Stimulated activated CD8-positive, alpha-beta memory T cell treated with anti-CD3 and anti-CD28 coated beads, Interleukin-4, amount 100 ng/mL, for 4 hours (primary cell): ENCODE measurements around the gene SH3D19.

Experiments
- DNase-seq, 2 donors: peaks; one replicate each; pipeline ENCODE4 v3.0.0-alpha.2; 2020; ENCODE audit warnings: low read depth in 2 of 2, low spot score in 1 of 2

The SH3D19 gene, protein sequence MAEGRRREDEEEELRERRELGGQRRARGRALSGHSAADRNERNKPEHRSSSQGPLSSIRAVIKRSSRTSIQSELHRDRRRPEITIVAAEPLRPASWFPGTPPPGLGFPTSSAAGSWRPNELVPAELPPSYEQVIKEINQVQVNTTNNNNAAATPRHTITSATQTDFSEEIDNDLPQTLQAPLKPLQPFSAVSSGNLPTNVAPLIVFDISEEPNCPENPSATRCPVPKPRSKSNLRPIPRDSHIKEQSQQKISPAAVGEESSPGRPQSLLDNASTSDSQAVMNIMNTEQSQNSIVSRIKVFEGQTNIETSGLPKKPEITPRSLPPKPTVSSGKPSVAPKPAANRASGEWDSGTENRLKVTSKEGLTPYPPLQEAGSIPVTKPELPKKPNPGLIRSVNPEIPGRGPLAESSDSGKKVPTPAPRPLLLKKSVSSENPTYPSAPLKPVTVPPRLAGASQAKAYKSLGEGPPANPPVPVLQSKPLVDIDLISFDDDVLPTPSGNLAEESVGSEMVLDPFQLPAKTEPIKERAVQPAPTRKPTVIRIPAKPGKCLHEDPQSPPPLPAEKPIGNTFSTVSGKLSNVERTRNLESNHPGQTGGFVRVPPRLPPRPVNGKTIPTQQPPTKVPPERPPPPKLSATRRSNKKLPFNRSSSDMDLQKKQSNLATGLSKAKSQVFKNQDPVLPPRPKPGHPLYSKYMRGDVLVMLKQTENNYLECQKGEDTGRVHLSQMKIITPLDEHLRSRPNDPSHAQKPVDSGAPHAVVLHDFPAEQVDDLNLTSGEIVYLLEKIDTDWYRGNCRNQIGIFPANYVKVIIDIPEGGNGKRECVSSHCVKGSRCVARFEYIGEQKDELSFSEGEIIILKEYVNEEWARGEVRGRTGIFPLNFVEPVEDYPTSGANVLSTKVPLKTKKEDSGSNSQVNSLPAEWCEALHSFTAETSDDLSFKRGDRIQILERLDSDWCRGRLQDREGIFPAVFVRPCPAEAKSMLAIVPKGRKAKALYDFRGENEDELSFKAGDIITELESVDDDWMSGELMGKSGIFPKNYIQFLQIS

DNA sequence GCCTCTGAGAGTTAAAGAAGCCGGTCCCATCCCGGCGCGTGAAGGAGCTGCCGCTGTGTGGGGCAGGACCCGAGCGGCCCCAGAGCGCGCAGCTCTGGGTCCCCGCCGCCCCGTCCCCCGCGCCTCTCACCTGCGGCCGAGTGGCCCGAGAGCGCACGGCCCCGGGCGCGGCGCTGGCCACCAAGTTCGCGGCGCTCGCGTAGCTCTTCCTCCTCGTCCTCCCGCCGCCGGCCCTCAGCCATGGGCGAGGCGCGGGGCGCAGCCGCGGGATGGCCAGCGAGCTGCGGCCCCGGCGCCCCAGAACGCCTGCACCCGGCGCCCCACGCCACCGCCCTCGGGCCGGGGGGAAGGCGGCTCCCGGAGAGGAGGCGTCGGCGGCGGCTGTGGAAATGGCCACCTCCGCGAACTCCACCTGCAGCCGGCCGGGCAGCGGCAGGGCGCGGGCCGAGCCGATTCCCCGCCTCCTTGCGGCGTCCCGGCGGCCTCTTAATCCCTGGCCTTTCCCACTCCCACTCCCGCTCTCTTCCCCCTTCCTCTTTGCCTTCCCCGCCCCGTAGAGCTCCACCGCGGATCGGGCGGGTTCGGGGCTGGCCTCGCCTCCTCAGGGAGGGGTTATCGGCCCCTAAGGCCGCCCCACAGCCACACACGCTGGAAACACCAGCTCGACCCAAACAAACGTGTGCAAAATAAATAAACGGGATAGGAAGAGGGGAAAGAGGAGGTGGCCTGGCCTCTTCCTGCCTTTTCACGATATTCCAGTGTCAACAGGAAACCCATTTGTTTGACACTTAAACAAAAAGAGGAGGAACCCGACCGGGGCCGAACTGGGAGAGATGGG lies at the start of gene SH3D19:
TSS of gene SH3D19 (minus strand) at position 495 of the 838 bp plus-strand sequence. CDS start at position 242, 253 bp downstream.
- no peak for DNase-seq

DNA sequence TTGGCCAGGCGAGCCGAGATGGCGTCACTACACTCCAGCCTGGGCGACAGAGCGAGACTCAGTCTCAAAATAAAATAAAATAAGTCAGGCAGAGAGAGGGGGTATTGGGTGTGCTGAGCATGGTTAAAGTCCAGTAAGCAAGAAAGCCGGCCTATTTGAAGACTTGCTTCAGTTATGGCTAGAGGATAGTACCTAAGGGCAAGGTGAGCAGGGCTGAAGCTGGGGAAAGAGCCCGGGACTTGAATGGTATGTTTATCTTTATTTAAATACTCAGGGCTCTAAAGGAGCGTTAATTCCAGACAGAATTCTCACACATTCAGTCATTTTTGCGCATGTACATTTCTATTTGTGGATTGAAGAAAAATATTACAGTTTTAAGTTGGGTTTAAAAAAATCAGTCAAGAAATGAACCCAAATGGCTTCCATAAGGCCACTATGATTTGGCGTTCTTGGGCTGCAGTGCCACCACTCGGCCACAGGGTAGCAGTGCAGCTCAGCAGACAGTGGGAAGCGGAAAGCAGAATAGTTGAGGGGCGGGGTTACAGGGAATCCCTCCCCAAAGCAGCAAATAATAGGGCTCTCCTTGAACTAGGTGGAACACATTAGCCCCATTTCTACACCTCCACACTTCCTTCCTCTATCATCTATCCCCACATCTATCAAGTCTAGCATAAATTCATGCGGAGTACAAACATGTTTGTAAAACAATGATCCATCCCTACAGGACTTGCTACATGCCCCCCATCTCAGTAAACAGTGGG lies 37.2 kb upstream of the SH3D19 start:
- DNase-seq, result peak; percentile 30 to 33

DNA sequence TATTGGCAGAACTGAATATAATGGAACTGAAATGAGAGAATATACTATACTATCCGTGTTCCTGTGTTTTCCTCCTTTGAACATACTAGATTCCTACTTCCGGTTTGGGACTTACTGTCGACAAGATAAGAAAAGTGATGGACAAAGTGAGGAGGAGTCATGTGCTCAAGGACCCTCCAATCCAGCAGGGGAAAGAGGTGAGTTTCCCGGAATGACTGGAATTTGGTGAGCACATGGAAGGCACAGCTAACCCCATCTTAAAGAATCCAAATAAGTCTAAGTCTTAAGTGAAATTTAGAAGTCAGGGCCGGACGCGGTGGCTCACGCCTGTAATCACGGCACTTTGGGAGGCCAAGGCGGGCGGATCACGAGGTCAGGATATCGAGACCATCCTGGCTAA lies 36.6 kb upstream of the SH3D19 start:
- no peak for DNase-seq

DNA sequence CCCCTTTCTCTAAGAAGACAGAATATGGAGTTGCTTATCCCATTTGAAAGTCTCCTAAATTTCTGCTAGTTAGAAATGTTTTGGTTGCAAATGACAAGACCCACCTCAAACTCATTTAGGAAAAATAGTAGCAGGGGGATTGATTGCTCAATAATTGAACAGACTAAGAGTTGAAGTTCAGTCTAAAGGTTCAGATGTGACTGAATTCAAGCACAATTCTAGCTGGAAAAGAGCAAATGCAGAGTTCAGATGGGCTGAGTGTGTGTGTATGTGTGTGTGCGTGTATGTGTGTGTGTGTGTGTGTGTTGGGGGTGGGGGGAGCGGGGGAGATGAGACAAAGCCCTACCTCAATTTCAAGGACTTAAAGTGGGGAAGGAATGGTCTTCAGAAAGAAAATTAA lies 35.7 kb upstream of the SH3D19 start:
- no peak for DNase-seq

DNA sequence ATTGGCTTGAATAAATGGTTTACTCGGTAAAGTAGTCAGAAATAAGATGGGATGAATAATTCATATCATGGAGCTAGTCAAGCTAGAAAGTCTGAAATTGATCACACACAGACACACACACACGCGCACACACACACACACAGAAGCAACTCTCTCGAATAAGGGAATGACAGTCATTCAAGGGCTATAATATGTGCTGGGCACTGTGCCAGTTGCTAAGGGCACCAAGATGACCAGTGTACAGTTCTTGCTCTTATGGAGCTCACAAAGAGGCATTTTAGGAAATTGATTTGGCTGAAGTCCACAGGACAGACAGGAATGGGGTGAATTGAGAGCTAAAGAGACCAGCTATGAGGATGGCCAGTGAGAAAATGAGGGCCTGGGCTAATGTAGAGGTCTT lies 34.2 kb upstream of the SH3D19 start:
- DNase-seq, result no peak

DNA sequence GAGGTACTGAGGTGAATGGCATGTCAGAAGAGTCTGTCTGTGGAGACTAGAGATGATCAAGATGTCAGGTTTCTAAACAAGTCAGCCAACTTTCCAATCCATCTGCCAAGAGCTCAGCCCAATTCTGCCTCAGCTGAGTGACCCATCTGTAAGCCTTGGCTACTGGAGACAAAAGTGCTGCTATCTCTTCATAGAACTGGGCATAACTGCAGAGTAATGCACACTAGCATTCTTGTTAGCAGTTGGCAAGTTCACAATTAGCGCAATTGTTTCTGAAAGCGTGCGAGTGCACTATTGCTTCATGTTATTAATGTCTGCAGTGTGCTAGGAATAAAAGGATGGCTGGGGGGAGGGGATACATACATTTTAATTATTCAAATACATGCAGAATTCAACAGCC lies 32.9 kb upstream of the SH3D19 start:
- DNase-seq, result no peak

DNA sequence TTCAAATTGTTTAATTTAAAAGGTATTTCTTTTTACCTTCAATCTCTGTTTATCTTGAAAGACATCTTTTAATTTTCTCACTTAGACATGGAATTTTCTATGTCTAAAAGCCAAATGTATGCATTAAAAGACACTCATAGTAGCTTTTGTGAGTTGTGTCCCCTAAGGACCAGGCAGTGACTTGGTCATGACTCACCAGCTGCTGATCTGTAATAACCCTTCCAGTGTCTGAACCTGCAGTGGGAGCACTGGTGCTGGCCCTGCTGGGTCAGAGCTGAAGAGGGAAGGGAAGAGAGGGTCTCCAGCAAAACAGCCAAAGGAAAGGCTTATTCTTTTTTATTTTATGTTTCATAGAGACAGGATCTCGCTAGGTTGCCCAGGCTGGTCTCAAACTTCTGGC lies 31.1 kb upstream of the SH3D19 start:
- DNase-seq, result no peak

DNA sequence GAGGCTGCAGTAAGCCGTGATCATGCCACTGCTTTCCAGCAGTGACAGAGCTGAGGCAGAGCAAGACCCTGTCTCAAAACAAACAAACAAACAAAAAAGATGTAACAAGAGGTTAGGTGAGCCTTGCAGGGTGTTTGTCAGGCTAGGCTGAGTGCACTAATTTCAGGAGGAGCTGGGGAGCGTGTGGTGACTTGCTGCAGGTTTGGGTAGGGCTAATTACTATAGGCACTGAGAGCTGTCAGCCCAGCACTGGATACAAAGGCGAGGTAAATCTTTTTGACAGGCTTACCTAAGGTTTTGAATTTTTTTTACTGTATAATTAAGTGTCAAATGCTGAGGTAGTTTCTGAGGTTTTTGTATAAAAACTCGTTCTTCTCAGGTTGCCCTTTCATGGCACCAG lies 29.8 kb upstream of the SH3D19 start:
- DNase-seq, result no peak

DNA sequence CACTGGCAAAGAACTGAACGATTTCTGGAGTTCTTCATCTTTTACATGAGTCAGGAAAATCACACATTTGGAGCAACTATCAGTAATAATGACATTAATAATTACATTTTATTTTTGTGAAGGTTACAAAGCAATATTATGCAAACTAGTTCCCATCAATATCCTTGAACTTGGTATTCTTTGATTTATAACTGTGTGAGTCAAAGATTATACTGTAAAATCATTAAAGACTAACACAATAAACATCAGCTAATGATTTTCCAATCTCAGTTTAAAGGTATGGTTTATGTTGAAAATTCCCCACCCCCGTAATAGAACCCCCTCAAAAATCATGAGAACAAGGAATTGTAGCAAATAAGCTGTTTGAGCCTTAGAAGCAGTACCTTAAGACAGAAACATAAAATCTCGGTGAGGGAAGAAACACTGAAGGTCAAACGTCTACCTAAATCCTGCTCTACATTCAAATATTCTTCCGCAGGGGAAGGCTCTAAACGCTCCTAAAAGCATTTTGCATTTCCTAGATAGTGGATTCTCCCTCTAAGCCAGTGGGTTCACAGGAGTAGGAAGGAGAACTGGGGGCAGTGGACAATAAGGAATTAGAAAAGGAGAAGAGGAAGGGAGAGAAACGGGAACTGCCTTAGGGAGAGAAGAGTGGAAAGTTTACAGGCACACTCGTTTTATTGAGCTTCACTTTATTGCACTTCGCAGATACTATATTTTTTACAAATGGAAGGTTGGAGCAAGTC lies 22.3 kb upstream of the SH3D19 start:
- DNase-seq, result no peak

DNA sequence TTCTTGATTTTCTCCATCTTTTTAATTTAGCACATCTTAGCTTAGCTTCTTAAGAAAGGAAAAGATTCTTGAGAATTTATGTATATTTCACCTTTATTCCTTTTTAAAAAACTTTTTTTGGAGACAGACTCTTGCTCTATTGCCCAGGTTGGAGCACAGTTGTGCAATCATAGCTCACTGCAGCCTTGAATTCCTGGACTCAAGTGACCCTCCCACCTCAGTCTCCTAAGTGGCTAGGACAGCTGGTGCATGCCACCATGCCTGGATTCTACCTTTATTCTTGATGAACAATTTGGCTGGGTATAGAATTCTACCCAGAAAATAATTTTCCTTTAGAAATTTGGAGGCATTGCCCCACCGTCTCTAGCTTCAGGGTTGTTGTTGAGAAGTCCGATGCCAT lies 19.5 kb upstream of the SH3D19 start:
- no peak for DNase-seq

DNA sequence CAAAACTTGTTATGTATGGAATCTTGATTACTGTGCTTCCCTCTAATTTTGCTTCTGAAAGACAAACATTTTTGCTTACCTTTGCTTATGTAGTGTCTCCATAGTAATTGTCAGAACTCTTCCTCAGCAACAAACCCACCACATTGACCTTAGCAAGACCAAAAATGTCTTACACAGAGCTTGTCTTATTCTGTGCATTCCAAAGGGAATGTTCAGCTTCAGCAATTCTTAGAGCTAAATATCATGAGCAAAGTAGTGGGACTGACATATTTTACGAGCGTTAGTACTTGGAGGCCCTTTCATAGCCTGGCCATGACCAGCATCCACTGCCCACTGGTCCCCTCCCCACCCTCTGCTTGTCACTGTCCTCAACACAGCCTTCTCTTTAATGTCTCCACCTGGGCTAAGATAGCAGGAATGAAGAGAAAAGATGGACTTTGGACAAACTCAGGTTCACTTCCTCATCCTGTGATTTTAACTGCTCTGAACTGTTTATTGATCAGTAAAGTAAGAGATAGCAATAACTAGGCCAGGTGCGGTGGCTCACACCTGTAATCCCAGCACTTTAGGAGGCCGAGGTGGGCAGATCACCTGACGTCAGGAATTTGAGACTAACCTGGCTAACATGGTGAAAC lies 15.5 kb upstream of the SH3D19 start:
- no peak for DNase-seq

DNA sequence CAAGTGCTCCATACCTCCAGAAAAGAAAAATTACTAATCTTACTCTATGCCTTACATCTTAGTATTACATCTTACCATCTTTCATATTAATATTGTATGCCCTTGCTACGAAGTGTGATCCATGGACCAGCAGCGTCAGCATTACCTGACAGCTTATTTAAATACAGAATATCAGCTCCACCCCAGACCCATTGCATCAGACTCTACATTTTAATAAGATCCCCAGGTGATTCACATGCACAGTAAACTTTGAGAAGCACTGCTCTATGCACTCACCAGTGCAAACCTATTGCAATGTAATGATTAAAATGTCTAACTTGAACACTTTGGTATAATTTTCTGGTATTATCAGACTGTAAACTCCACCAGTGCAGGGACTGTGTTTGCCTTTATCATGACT lies 14.1 kb upstream of the SH3D19 start:
- DNase-seq, result no peak

DNA sequence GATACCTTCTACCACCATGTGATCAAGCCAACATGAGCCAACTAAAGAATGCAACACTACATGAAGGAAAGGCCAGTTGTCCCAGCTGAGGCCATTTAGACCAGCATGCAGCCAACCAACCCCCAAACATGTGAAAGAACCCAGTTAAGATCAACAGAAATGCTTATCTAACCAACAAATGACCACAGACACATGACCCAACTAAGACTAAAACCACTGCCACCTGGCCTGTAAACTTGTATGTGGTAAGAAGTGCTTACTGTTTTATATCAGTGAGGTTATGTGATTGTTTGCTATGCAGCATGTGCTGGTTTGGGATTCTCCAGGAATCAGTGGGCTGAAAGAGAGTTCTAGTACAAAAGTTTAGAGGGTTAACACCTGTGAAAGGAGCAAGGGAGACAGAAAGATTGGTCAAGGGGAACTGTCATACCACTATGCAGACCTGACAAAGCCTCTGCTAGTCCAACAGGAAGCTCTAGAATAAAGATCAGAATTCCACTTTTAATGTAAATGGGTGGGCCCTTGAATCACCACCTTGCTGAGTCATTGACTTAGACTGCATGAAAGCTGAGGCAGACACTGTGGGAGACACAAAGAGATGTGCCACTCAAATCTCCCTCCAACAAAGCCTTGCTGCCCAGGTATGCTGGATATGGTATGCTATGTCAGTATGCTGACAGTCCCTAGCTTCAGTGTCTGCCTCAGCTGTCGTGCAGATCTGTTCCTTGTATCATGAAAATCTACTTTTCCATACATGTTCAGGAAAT lies 6.1 kb upstream of the SH3D19 start:
- DNase-seq, result no peak

DNA sequence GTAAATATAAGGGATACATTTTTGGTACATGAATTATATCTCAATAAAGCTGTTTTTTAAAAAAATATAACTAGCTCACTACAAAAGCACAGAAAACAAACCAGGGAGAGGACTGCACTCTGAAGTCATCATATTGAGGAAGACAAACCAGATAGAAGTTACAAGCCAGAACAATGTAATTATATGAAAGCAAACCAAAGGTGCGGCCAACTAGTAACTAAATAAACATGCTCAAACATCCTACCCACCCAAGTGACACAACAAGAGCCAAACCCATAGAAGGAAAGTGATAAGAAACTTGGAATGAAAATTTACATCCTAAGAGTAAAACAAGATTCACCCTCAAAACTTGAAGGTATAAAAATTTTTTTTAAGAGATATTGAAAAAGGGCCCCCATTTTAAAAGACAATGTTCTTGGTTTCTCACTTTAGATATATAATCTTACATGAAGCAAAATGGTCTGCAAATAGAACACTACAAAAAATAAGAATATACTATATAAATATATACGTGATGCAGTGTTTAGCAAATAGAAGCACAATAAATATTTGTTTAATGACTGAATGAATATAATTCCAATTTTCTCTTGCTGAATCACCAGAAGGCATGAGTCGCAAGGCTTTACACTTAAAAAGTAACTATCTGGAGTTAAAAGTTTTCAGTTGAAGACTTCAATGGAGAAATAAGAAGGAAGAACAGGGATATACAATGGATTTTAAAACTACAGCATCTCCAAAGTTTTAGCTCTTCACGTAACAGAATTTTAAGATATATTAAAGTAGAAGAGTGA lies 4.0 kb upstream of the SH3D19 start:
- no peak for DNase-seq

DNA sequence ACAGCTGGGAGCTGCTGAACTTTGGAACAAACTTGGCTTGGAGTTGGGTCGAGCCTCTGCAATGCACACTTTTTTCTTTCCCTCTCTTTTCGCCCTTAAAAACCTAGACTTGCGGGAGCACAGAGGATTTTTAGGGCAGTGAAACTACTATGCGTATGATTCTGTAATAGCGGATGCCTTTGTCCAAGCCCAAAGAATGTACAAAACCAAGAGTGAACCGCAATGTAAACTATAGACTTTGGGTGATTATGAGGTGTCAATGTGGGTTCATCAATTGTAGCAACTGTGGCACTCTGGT lies 493 bp upstream of the SH3D19 start:
- DNase-seq, result no peak

DNA sequence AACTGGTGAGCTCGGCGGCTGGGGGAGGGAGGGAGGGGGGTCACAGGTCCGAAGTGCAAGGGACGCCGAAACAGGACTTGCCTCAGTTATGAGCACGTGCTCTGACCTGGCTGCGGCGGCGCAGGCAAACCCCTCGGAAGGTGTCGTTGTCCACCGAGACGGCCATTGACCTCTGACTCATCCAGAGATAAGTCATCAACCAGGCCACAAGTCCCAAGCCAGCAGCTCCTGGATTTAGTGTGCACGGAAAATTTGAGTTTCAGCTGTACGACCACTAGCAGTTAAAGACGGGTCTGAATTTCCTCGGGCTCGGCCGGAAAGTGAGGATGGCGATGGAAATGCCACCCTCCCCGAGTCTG lies 674 bp downstream of the SH3D19 start:
- no peak for DNase-seq

DNA sequence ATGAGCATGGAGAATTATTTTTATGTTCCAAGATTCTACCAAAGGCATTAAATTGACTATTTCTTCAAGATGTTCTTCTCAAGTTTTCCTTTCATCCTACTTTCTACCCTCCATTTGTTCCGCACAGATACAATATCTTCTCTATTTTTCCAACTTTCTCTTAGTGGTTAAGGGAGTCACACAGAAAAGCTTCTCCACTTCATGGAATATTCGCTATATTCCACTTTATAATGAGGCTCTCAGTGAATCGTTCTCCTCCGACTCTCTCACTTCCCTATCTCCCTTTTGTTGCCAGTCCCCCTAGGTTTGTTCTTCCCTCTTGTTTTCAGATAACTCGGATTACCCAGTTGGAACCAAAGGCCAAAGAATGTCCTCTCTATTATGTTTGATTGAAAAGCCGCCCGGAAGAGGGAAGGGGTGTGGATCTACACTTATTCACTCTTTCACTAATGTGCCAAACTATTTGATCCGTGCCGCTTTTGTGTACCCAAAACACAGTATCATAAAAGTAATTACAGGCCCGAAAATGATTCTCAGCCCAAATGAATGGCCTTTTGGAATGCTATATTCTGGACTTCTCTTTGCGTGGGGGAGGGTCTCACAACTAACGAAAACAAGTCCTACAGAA lies 1.2 kb downstream of the SH3D19 start:
- no peak for DNase-seq
